Ascending aorta (tissue), 2 donors: ENCODE measurements around the gene UBE4A. TPM values are rescaled to one million over a fixed set of nuclear protein-coding genes. Genes with fewer than 3 reads are reported as not detected.
"Not testable (repeated sequence)": the region's sequence is repeated elsewhere in the genome, so short reads cannot be mapped to it uniquely, and the experiment has no call there.

ENCODE experiments used
- DNase-seq, 2 donors: peaks; one replicate each; pipeline ENCODE4 v3.0.0-alpha.2; 2019; ENCODE audit warnings: low spot score in 2 of 2
- H3K27ac ChIP-seq, 2 donors: fragments of 200-600 bp; sonication (generic); one replicate each; pipeline ENCODE4 v1.5.1; 2016 to 2017; ENCODE audit warnings: mild to moderate bottlenecking in 1 of 2
- H3K27me3 ChIP-seq: fragments of 200-600 bp; sonication (generic); one replicate; pipeline ENCODE4 v1.5.1; 2017
- H3K36me3 ChIP-seq, 2 donors: fragments of 200-600 bp; sonication (generic); one replicate each; pipeline ENCODE4 v1.5.1; 2016
- H3K4me1 ChIP-seq, 2 donors: fragments of 200-600 bp; sonication (generic); one replicate each; pipeline ENCODE4 v1.5.1; 2016 to 2017; ENCODE audit warnings: mild to moderate bottlenecking in 1 of 2
- H3K4me3 ChIP-seq, 2 donors: fragments of 200-600 bp; sonication (generic); one replicate each; pipeline ENCODE4 v1.5.1; 2016 to 2017; ENCODE audit warnings: mild to moderate bottlenecking in 1 of 2
- H3K9me3 ChIP-seq, 2 donors: fragments of 200-600 bp; sonication (generic); one replicate each; pipeline ENCODE4 v1.5.1; 2016
- intact Hi-C: fragments of 100-400 bp; cut with DNase I; formaldehyde crosslinking; loops from one replicate; pipeline ENCODE4 v1.15.1; 2023
- total RNA-seq: library from RNA; depleted of rRNA; stranded (reverse); fragments of >200 nt; gene quantifications from one replicate; pipeline ENCODE4 v1.1.0, GENCODE V29; 2016
- TF ChIP-seq, protein P1 (sequence below), 3 experiments: fragments of 200-600 bp in 2 of 3; fragments of 450-650 bp in 1 of 3; sonication (generic) in 2 of 3; IDR thresholded peaks; one replicate each; pipeline ENCODE4 v1.5.1; 2016 to 2019; ENCODE audit warnings: antibody characterized with exemption in 3 of 3, mild to moderate bottlenecking in 1 of 3, moderate library complexity in 1 of 3

The UBE4A gene
- total RNA-seq, 1 donor from 2014 or later: 24.6 TPM

DNA sequence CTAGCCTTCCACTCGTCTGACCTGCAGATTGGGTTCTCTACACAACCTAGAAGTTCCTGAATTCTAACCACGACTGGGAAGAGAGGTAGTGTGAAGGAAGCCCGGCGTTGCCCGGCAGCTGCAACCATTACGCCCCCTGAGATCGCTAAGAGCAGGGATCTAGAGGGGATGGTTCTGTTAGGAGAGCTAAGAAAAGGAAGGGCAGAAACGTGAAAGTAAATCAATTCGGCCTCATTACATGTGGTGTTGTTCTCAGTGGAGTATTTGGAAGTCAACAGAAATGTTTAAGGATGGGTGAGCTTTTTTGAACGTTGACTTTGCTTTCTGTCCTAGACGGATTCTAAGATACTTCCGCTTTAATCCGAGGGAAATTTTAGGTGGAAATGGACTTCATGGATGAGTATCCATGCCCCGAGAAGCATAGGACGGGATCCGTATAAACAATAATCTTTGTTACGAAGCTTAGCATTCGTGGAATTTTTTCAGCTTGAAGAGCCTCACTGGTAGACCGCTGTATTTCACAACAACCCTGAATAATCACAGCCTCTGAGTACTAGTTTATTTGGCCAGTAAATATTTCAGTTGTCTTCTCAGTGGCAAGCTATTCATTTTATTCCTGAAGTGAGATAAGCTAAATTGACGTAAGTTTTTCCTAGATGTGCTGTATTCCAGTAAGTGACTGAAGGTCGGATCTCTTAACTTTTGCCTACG, 42.6 kb downstream of the UBE4A start:
- peak overlapping the region; percentile 69 to 84 for H3K27ac ChIP-seq
- peak overlapping the region; percentile 81 to 99 for H3K4me3 ChIP-seq
- no peaks in the 10 kb centered on the region for H3K9me3 ChIP-seq
- H3K27me3 ChIP-seq: no peaks in the 10 kb centered on the region
- intact Hi-C loops: loop anchor here (1.0 kb wide), 2 partner anchors 34 to 86 kb away; partner anchors contain the start of gene KMT2A
- H3K4me1 ChIP-seq: peaks cover 8 to 20% of the 10 kb centered on the region in 2 donors
- TF ChIP-seq, protein P1, sequence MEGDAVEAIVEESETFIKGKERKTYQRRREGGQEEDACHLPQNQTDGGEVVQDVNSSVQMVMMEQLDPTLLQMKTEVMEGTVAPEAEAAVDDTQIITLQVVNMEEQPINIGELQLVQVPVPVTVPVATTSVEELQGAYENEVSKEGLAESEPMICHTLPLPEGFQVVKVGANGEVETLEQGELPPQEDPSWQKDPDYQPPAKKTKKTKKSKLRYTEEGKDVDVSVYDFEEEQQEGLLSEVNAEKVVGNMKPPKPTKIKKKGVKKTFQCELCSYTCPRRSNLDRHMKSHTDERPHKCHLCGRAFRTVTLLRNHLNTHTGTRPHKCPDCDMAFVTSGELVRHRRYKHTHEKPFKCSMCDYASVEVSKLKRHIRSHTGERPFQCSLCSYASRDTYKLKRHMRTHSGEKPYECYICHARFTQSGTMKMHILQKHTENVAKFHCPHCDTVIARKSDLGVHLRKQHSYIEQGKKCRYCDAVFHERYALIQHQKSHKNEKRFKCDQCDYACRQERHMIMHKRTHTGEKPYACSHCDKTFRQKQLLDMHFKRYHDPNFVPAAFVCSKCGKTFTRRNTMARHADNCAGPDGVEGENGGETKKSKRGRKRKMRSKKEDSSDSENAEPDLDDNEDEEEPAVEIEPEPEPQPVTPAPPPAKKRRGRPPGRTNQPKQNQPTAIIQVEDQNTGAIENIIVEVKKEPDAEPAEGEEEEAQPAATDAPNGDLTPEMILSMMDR (IDR thresholded peaks at IDR 0.05): no peak
- H3K36me3 ChIP-seq: peaks cover 8 to 15% of the 10 kb centered on the region in 2 donors
- no peak for DNase-seq

GRCh38 chr11:118402594-118402993, 43.2 kb downstream of the UBE4A start:
- DNase-seq, H3K27ac ChIP-seq, intact Hi-C loops, H3K27me3 ChIP-seq, H3K9me3 ChIP-seq: not testable (repeated sequence)
- Histone ChIP-seq H3K36me3 (peaks cover 12 to 16% of the 10 kb centered on the region in 2 donors), H3K4me1 (peaks cover 8 to 20% of the 10 kb centered on the region in 2 donors), H3K4me3 (peak overlapping the region; percentile 81 to 99)

DNA sequence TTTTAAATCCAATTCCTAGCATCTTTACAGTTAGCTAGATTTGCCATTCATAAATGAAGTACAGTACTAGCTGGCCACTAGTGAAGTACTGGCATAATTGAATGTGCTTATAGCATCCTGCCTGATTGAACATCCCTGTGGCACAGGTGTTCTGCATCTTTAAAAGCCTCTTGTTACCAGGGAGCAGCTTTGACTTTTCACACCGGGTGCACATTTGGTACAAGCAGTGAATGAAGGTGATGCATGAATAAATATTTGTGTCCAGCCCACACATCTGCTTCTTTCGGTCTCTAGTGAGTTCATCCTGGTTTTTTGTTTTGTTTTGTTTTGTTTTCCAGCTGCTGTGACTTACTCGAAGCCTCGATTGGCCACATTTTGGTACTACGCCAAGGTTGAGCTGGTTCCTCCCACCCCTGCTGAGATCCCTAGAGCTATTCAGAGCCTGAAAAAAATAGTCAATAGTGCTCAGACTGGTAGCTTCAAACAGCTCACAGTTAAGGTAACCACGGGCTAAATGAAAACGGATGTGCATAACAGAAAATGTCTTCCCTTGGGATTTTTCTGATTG, 47.3 kb downstream of the UBE4A start:
- H3K4me1 ChIP-seq: peaks cover 8 to 15% of the 10 kb centered on the region in 2 donors
- no peak overlapping the region for H3K4me3 ChIP-seq
- TF ChIP-seq, protein P1 (IDR thresholded peaks at IDR 0.05): no peak
- no peak for DNase-seq
- no peaks in the 10 kb centered on the region for H3K27me3 ChIP-seq
- H3K36me3 ChIP-seq: peaks cover 21 to 36% of the 10 kb centered on the region in 2 donors
- H3K27ac ChIP-seq: no peak overlapping the region
- intact Hi-C loops: no loop called here
- H3K9me3 ChIP-seq: no peaks in the 10 kb centered on the region

DNA sequence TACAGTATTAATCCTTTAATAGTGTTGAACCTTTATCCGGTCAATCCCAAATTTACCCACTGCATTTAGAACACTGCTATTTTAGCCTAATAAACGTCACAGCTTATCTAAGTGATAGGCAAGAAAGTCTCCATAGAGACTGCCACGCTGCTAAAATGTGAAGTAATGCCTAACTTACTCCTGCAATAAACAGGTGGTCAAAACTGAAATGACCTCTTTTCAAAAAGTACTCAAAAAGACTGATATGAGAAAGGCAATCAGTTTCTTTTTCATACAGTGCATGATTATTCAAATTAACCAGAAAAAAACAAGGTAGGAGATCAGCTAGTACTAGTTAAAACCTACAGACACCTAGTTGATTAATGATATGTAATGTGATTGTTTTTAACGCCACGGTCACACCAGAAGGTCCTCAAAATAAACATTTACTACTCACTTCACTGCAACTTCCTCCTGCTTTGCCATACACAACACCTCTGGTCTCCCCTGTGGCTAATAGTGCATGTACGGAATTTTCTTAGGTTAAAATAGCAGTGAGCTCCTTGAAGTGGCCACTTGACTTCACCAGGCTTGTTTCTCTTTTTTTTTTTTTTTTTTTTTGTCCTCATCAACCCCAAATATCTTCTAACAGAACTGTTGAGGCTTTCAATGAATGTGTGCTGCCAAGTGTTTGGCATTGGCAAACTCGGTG, 50.8 kb downstream of the UBE4A start:
- Histone ChIP-seq H3K4me1 (no peaks in the 10 kb centered on the region), H3K36me3 (peaks cover 21 to 41% of the 10 kb centered on the region in 2 donors), H3K27me3 (no peaks in the 10 kb centered on the region), H3K4me3 (no peak overlapping the region), H3K9me3 (no peaks in the 10 kb centered on the region), H3K27ac (no peak overlapping the region)
- TF ChIP-seq, protein P1 (IDR thresholded peaks at IDR 0.05): no peak
- no peak for DNase-seq
- intact Hi-C loops: no loop called here

DNA sequence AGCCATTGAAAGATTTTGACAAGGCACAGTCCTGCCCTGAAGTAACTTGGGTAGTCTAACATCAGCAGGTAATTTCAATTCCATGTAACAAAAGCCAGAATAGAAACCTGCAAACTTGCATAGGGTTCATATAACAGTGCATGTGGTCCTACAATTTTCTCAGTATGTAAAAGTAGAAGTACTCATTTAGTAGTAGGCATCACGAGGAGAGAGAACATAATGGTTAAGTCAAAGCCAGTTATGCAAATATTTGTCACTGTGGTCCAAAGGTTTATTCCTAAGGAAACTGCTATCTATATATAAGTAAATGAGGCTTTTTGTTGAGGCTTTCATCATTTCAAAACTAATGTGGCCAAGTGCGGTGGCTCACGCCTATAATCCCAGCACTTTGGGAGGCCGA, 52.1 kb downstream of the UBE4A start:
- TF ChIP-seq, protein P1 (IDR thresholded peaks at IDR 0.05): no peak
- H3K4me3 ChIP-seq: no peak overlapping the region
- H3K36me3 ChIP-seq: peaks cover 17 to 36% of the 10 kb centered on the region in 2 donors
- no peak for DNase-seq
- H3K4me1 ChIP-seq: no peaks in the 10 kb centered on the region
- H3K9me3 ChIP-seq: no peaks in the 10 kb centered on the region
- intact Hi-C loops: no loop called here
- H3K27ac ChIP-seq: no peak overlapping the region
- H3K27me3 ChIP-seq: no peaks in the 10 kb centered on the region

GRCh38 chr11:118412921-118413320, 53.5 kb downstream of the UBE4A start:
- TF ChIP-seq, protein P1 (IDR thresholded peaks at IDR 0.05): no peak
- intact Hi-C loops: no loop called here
- no peak for DNase-seq
- Histone ChIP-seq H3K4me1 (no peaks in the 10 kb centered on the region), H3K9me3 (no peaks in the 10 kb centered on the region), H3K27me3 (no peaks in the 10 kb centered on the region), H3K4me3 (no peak overlapping the region), H3K27ac (no peak overlapping the region), H3K36me3 (peaks cover 6 to 22% of the 10 kb centered on the region in 2 donors)
